Measurements from ENCODE around the gene SLC26A3.
"Not testable (repeated sequence)": the region's sequence is repeated elsewhere in the genome, so short reads cannot be mapped to it uniquely, and the experiment has no call there.

The SLC26A3 gene

GRCh38 chr7:107803009-107803610, at the start of gene SLC26A3:
TSS of gene SLC26A3 (minus strand) at chr7:107803223. CDS start at chr7:107794509, 8,714 bp downstream.
- Histone ChIP-seq H3K9me3 (ENCODE audit: low read length) (no peaks in the 10 kb centered on the region; the same call in 1 of the 2 replicates), H3K4me3 (ENCODE audit: low read depth, low read length, poor library complexity, severe bottlenecking) (no peak within 1 kb of the TSS), H3K4me1 (ENCODE audit: insufficient read depth, low read length, severe bottlenecking) (no peaks in the 10 kb centered on the region), H3K9me2 (ENCODE audit: low read depth, low read length) (no peaks in the 10 kb centered on the region), H4K20me1 (ENCODE audit: insufficient read depth, low read length) (no peaks in the 10 kb centered on the region), H3F3A (ENCODE audit: insufficient read depth, low read length) (no peaks in the 10 kb centered on the region), H3K79me2 (ENCODE audit: insufficient read depth, low read length) (no peaks in the 10 kb centered on the region), H3K36me3 (ENCODE audit: insufficient read depth, low read length) (no peaks in the 10 kb centered on the region), H3K4me2 (ENCODE audit: low read length) (no peak within 1 kb of the TSS), H2AFZ (ENCODE audit: low read length) (no peak within 1 kb of the TSS), H3K27me3 (ENCODE audit: insufficient read depth, low read length) (no peaks in the 10 kb centered on the region), H3K27ac (ENCODE audit: low read depth, low read length, poor library complexity, severe bottlenecking) (no peak within 1 kb of the TSS), H3K9ac (ENCODE audit: low read length) (no peak within 1 kb of the TSS)
- TF ChIP-seq EZH2 (IDR thresholded peaks at IDR 0.05; ENCODE audit: borderline replicate concordance, low read length) (no peak), CTCF (IDR thresholded peaks at IDR 0.05; ENCODE audit: low read length) (no peak)

GRCh38 chr7:107850643-107851042, 47.6 kb upstream of the SLC26A3 start:
- no peaks in the 10 kb centered on the region for H3K9me2 ChIP-seq (ENCODE audit: low read depth, low read length)
- no peak overlapping the region for H3K9ac ChIP-seq (ENCODE audit: low read length)
- TF ChIP-seq EZH2 (IDR thresholded peaks at IDR 0.05; ENCODE audit: borderline replicate concordance, low read length): no peak
- H3K79me2 ChIP-seq (ENCODE audit: insufficient read depth, low read length): no peaks in the 10 kb centered on the region
- no peak overlapping the region for H3K4me3 ChIP-seq (ENCODE audit: low read depth, low read length, poor library complexity, severe bottlenecking)
- H3K27me3 ChIP-seq (ENCODE audit: insufficient read depth, low read length): no peaks in the 10 kb centered on the region
- H3K4me2 ChIP-seq (ENCODE audit: low read length): no peak overlapping the region
- H2AFZ ChIP-seq (ENCODE audit: low read length): no peak overlapping the region
- H4K20me1 ChIP-seq (ENCODE audit: insufficient read depth, low read length): no peaks in the 10 kb centered on the region
- no peaks in the 10 kb centered on the region for H3K4me1 ChIP-seq (ENCODE audit: insufficient read depth, low read length, severe bottlenecking)
- no peaks in the 10 kb centered on the region for H3F3A ChIP-seq (ENCODE audit: insufficient read depth, low read length)
- no peak overlapping the region for H3K27ac ChIP-seq (ENCODE audit: low read depth, low read length, poor library complexity, severe bottlenecking)
- peaks cover 10% of the 10 kb centered on the region for H3K9me3 ChIP-seq (ENCODE audit: low read length)
- H3K36me3 ChIP-seq (ENCODE audit: insufficient read depth, low read length): no peaks in the 10 kb centered on the region

- Histone ChIP-seq H3K4me2 (ENCODE audit: low read length) (no peak overlapping the region), H3K36me3 (ENCODE audit: insufficient read depth, low read length) (no peaks in the 10 kb centered on the region), H3K79me2 (ENCODE audit: insufficient read depth, low read length) (no peaks in the 10 kb centered on the region), H3F3A (ENCODE audit: insufficient read depth, low read length) (no peaks in the 10 kb centered on the region), H3K27me3 (ENCODE audit: insufficient read depth, low read length) (no peaks in the 10 kb centered on the region), H4K20me1 (ENCODE audit: insufficient read depth, low read length) (no peaks in the 10 kb centered on the region), H3K4me3 (ENCODE audit: low read depth, low read length, poor library complexity, severe bottlenecking) (no peak overlapping the region), H2AFZ (ENCODE audit: low read length) (no peak overlapping the region), H3K27ac (ENCODE audit: low read depth, low read length, poor library complexity, severe bottlenecking) (no peak overlapping the region), H3K9me3 (ENCODE audit: low read length) (peaks cover 10% of the 10 kb centered on the region), H3K9me2 (ENCODE audit: low read depth, low read length) (no peaks in the 10 kb centered on the region), H3K4me1 (ENCODE audit: insufficient read depth, low read length, severe bottlenecking) (no peaks in the 10 kb centered on the region), H3K9ac (ENCODE audit: low read length) (no peak overlapping the region)
- TF ChIP-seq EZH2 (IDR thresholded peaks at IDR 0.05; ENCODE audit: borderline replicate concordance, low read length) (no peak), CTCF (IDR thresholded peaks at IDR 0.05; ENCODE audit: low read length) (no peak)
Observed at GRCh38 chr7:107850216-107850615, 47.2 kb upstream of the SLC26A3 start.

- not testable (repeated sequence) for H3K9ac ChIP-seq (ENCODE audit: low read length); H3K4me3 ChIP-seq (ENCODE audit: low read depth, low read length, poor library complexity, severe bottlenecking); H3K27me3 ChIP-seq (ENCODE audit: insufficient read depth, low read length); H3K9me3 ChIP-seq (ENCODE audit: low read length); H4K20me1 ChIP-seq (ENCODE audit: insufficient read depth, low read length); H3K4me2 ChIP-seq (ENCODE audit: low read length); H3K9me2 ChIP-seq (ENCODE audit: low read depth, low read length); H3K79me2 ChIP-seq (ENCODE audit: insufficient read depth, low read length); H3F3A ChIP-seq (ENCODE audit: insufficient read depth, low read length); H3K27ac ChIP-seq (ENCODE audit: low read depth, low read length, poor library complexity, severe bottlenecking); H3K4me1 ChIP-seq (ENCODE audit: insufficient read depth, low read length, severe bottlenecking); H2AFZ ChIP-seq (ENCODE audit: low read length); H3K36me3 ChIP-seq (ENCODE audit: insufficient read depth, low read length)
Observed at GRCh38 chr7:107848211-107848610, 45.2 kb upstream of the SLC26A3 start.

- H3K4me2 ChIP-seq (ENCODE audit: low read length); H3K9me2 ChIP-seq (ENCODE audit: low read depth, low read length); H3K4me1 ChIP-seq (ENCODE audit: insufficient read depth, low read length, severe bottlenecking); H3K79me2 ChIP-seq (ENCODE audit: insufficient read depth, low read length); H3K36me3 ChIP-seq (ENCODE audit: insufficient read depth, low read length); H3K4me3 ChIP-seq (ENCODE audit: low read depth, low read length, poor library complexity, severe bottlenecking); H2AFZ ChIP-seq (ENCODE audit: low read length); H3K9ac ChIP-seq (ENCODE audit: low read length); H3K27ac ChIP-seq (ENCODE audit: low read depth, low read length, poor library complexity, severe bottlenecking); H3F3A ChIP-seq (ENCODE audit: insufficient read depth, low read length); H4K20me1 ChIP-seq (ENCODE audit: insufficient read depth, low read length); H3K27me3 ChIP-seq (ENCODE audit: insufficient read depth, low read length); H3K9me3 ChIP-seq (ENCODE audit: low read length): not testable (repeated sequence)
Observed at GRCh38 chr7:107847836-107848175, 44.8 kb upstream of the SLC26A3 start.

Measured in OCI-LY1 (cell line).